ENCODE data around the gene CUBN. TPM values are rescaled to one million over a fixed set of nuclear protein-coding genes. Genes with fewer than 3 reads are reported as not detected.

The CUBN gene
- total and polyA plus RNA-seq, 10 of the 15 experiments (the other 5 are each of a cell fraction or from before 2014, with no cell fraction given): under 0.01 to 0.14 (median 0.02) TPM; not detected in 6

DNA sequence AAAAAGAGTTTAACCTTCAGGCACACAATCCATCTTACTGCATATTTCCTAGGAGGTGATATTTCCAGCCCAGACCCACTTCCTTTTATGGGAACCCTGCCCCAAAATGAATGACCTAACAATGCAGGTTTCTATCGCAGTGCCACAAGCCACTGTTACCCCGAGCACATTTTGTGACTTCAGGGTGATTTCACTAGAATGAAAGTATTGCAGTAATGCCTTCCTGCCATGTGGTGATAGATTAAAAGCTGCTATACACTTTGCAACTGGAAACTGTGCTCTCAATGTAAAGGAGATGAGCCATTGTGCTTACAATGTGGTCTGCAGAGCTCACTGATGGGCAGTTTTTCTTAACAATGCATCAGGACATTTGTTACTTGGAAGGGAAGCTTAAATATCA is 221.9 kb downstream of the CUBN start (continued):
- TF ChIP-seq, protein P1, sequence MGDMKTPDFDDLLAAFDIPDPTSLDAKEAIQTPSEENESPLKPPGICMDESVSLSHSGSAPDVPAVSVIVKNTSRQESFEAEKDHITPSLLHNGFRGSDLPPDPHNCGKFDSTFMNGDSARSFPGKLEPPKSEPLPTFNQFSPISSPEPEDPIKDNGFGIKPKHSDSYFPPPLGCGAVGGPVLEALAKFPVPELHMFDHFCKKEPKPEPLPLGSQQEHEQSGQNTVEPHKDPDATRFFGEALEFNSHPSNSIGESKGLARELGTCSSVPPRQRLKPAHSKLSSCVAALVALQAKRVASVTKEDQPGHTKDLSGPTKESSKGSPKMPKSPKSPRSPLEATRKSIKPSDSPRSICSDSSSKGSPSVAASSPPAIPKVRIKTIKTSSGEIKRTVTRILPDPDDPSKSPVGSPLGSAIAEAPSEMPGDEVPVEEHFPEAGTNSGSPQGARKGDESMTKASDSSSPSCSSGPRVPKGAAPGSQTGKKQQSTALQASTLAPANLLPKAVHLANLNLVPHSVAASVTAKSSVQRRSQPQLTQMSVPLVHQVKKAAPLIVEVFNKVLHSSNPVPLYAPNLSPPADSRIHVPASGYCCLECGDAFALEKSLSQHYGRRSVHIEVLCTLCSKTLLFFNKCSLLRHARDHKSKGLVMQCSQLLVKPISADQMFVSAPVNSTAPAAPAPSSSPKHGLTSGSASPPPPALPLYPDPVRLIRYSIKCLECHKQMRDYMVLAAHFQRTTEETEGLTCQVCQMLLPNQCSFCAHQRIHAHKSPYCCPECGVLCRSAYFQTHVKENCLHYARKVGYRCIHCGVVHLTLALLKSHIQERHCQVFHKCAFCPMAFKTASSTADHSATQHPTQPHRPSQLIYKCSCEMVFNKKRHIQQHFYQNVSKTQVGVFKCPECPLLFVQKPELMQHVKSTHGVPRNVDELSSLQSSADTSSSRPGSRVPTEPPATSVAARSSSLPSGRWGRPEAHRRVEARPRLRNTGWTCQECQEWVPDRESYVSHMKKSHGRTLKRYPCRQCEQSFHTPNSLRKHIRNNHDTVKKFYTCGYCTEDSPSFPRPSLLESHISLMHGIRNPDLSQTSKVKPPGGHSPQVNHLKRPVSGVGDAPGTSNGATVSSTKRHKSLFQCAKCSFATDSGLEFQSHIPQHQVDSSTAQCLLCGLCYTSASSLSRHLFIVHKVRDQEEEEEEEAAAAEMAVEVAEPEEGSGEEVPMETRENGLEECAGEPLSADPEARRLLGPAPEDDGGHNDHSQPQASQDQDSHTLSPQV (IDR thresholded peaks at IDR 0.05): no peak
- TF ChIP-seq PAX5 (IDR thresholded peaks at IDR 0.05; ENCODE audit: borderline replicate concordance, low read depth, low read length): no peak
- TF ChIP-seq, protein P2, sequence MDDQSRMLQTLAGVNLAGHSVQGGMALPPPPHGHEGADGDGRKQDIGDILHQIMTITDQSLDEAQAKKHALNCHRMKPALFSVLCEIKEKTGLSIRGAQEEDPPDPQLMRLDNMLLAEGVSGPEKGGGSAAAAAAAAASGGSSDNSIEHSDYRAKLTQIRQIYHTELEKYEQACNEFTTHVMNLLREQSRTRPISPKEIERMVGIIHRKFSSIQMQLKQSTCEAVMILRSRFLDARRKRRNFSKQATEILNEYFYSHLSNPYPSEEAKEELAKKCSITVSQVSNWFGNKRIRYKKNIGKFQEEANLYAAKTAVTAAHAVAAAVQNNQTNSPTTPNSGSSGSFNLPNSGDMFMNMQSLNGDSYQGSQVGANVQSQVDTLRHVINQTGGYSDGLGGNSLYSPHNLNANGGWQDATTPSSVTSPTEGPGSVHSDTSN (IDR thresholded peaks at IDR 0.05; ENCODE audit: insufficient replicate concordance, low read depth, low read length): no peak

DNA sequence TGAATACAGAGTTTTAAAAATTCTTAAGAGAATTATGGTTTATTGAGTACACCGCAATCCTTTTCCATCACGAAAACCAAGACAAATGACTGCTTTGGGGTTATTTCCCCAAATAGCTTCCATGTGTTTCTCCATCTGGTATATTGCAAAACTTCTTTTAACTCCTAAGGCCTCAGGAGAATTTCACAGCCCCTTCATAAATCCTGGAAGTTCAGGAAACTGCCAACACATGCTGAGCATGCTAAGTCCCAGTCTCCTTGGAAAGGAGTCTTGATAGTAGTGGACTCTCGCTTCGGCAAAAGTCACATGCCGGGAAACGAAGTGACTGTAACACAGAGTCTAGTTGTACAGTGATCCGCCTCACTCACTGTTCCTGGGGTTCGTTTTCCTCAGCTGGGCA is 224.3 kb downstream of the CUBN start:
- no peaks in the 10 kb centered on the region for H3K4me1 ChIP-seq (ENCODE audit: control insufficient read depth, insufficient read depth, low read length)
- ATAC-seq (no peak), FAIRE-seq (no peak), DNase-seq (ENCODE audit: low read depth, low spot score) (no peak)
- H3K79me2 ChIP-seq (ENCODE audit: control insufficient read depth, insufficient read depth, low read length): no peaks in the 10 kb centered on the region
- CTCF ChIA-PET: no interaction called here
- H3K36me3 ChIP-seq (ENCODE audit: control insufficient read depth in 2 of 2, insufficient read depth in 2 of 2, low read length in 1 of 2): no peaks in the 10 kb centered on the region
- H4K20me1 ChIP-seq (ENCODE audit: control insufficient read depth, insufficient read depth): no peaks in the 10 kb centered on the region
- no peak overlapping the region for H3K4me2 ChIP-seq (ENCODE audit: control insufficient read depth, insufficient read depth)
- WGBS (ENCODE audit: insufficient coverage, insufficient replicate concordance, low lambda C conversion rate, missing lambda C conversion rate): 71% methylated on average over 8 of the region's 8 CpGs
- H3K9ac ChIP-seq (ENCODE audit: control insufficient read depth, insufficient read depth, low read length): no peak overlapping the region
- no peak overlapping the region for H2AFZ ChIP-seq (ENCODE audit: control insufficient read depth, low read depth, low read length)
- BruUV-seq (replicated peaks): no TSS peak
- SMC1A ChIA-PET (ENCODE audit: uncharacterized antibody, unreplicated experiment): no interaction called here
- intact Hi-C loops (cut with micrococcal nuclease; ENCODE audit: unreplicated experiment): no loop called here
- RAD21 ChIA-PET (ENCODE audit: unreplicated experiment): no interaction called here
- no peak for TF ChIP-seq TBL1XR1 (IDR thresholded peaks at IDR 0.05; ENCODE audit: low read depth, low read length)
- no peak for TF ChIP-seq KAT2A (conservative IDR thresholded peaks at IDR 0.05; ENCODE audit: control insufficient read depth, low read depth, low read length)
- no peak overlapping the region for H3K4me3 ChIP-seq
- no peaks in the 10 kb centered on the region for H3K27me3 ChIP-seq (replicated peaks in 1 of 2; ENCODE audit: control insufficient read depth in 2 of 2, insufficient read depth in 2 of 2, low read length in 1 of 2)
- H3K27ac ChIP-seq (ENCODE audit: control insufficient read depth, insufficient read depth): no peak overlapping the region
- no peaks in the 10 kb centered on the region for H3K9me3 ChIP-seq (replicated peaks; ENCODE audit: control insufficient read depth, insufficient read depth, low read length)
- POLR2A ChIA-PET: no interaction called here
- in situ Hi-C loops (cut with MboI): no loop called here

Data from GM12878 (cell line).